ES-I3 (cell line): Measurements from ENCODE around the gene TNFSF13.

Experiments used
- H3K36me3 ChIP-seq: 2 replicates; pipeline ENCODE4 v1.6.1; 2013; ENCODE audit warnings: mild to moderate bottlenecking, low read length, control low read depth, moderate library complexity; ENCODE audit not compliant: insufficient read depth
- H3K4me1 ChIP-seq: 2 replicates; pipeline ENCODE4 v1.6.1; 2013; ENCODE audit warnings: mild to moderate bottlenecking, control low read depth, low read length; ENCODE audit not compliant: insufficient read depth
- H3K9ac ChIP-seq: 2 replicates; pipeline ENCODE4 v1.6.1; 2013; ENCODE audit warnings: low read depth, mild to moderate bottlenecking, low read length, moderate library complexity
- H3K9me3 ChIP-seq: 2 replicates; pipeline ENCODE4 v1.6.1; 2013; ENCODE audit warnings: mild to moderate bottlenecking, low read length, moderate library complexity; ENCODE audit not compliant: control insufficient read depth, insufficient read depth

The TNFSF13 gene

DNA sequence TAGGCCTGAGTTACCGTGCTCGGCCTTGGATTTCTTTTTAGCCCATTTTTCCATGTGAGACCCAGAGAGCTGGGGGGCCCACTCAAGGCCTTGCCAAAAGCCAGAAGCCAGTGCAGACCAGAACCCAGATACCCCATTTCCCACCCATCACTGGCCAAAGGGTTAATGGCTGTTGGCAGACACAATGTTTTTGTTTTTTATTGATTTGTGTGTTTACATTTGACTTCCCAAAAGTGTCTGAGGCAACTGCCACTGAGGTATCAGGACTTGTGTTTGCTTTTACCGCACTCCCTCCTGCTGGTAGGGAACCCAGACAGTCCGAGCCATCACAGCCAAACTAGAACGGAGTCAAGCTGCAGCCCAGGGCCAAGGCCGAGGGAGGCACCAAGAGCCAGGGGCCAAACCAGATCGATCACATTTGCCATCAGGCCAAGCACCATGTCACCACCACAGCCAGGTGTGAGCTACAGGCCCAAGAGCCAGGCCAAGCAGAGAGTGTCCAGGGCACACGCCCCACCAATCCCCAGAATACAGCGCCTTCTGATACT lies 17.4 kb upstream of the TNFSF13 start:
- H3K36me3 ChIP-seq, result no peaks in the 10 kb centered on the region
- H3K4me1 ChIP-seq, result no peaks in the 10 kb centered on the region
- no peak overlapping the region for H3K9ac ChIP-seq
- no peaks in the 10 kb centered on the region for H3K9me3 ChIP-seq

DNA sequence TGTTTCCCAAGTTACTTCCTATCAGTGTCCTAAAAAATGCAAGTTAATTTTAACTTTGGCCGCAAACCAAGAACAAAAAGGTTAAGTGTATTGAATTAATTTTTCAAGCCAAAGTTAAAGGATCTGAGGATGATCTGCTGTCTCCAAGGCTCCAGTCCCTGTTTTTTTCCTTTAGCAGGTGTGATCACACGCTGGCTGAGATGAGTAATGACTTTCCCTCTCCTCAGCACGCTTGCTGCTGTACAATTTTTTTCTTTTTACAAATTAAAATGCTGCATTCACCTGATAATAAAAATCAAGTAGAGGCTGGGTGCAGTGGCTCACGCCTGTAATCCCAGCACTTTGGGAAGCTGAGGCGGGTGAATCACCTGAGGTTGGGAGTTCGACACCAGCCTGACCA lies 13.6 kb upstream of the TNFSF13 start:
- Histone ChIP-seq H3K9ac (no peak overlapping the region), H3K4me1 (no peaks in the 10 kb centered on the region), H3K36me3 (no peaks in the 10 kb centered on the region), H3K9me3 (no peaks in the 10 kb centered on the region)

DNA sequence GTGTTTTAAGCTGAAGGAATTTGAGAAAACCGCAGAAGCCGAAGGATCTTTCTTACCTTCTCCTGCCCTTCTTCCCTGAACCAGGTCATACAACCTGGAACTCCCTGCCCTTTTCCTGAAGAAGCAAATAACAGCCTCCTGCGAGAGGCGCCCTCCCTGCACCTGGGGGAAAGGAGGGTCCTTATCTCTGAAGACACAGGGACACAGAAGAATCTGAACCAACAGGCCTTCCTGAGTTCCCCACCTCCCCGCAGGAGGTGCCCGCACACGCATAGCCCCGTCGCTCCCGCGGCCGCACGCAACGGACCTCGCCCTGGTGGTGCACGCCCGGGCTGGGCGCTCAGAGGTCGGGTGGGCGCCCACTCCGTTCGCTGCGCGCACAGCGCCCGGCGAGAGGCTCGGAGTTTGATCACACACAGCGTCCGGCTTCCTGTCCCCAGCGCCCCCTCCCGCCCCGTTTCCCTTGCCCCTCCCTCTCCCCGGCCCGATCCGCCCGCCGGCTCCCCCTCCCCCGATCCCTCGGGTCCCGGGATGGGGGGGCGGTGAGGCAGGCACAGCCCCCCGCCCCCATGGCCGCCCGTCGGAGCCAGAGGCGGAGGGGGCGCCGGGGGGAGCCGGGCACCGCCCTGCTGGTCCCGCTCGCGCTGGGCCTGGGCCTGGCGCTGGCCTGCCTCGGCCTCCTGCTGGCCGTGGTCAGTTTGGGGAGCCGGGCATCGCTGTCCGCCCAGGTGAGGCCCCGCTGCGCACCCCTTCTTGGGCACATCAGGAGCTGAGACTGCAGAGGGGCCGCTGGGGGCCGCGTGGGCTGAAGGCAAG lies 9.8 kb upstream of the TNFSF13 start, which contains the start of gene TNFSF12:
TNFSF12 (plus strand) TSS at position 474 of the 816 bp plus-strand sequence; CDS start at position 570, 96 bp downstream.
- H3K36me3 ChIP-seq, result no peaks in the 10 kb centered on the region
- H3K9me3 ChIP-seq, result no peaks in the 10 kb centered on the region
- H3K4me1 ChIP-seq, result no peaks in the 10 kb centered on the region
- peak within 1 kb of the TSS; percentile 84 for H3K9ac ChIP-seq

DNA sequence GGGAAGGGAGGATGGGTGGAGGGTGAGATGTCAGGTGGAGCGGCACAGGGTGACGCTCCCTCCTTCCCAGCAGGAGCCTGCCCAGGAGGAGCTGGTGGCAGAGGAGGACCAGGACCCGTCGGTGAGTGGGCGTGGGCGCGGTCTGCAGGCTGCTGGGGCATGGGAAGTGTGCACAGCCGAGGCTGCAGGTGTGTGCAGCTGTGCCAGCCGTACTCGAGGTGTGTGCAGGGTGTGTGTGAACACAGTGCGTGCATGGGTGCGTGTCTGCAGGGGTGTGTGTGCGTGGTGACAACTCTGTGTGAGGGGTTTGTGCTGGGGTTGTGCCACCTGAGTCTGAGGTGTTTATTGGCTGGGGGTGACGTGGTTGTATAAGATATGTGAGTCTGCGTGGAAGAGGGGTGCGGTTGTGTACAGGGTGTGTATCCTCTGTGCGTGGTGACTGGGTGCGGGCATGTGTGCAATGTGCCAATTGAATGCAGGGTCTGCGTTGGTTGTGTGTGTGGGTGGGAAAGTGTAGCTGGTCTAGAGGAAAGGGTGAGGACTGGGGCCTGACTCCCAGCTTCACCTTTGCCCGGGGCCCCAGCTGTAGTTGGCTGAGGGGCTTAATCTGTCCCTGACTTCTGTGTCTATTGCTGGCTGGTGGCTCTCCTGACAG lies 9.0 kb upstream of the TNFSF13 start:
- no peaks in the 10 kb centered on the region for H3K9me3 ChIP-seq
- no peaks in the 10 kb centered on the region for H3K4me1 ChIP-seq
- H3K36me3 ChIP-seq, result no peaks in the 10 kb centered on the region
- peak overlapping the region; percentile 84; the same call in 1 of the 2 replicates for H3K9ac ChIP-seq

DNA sequence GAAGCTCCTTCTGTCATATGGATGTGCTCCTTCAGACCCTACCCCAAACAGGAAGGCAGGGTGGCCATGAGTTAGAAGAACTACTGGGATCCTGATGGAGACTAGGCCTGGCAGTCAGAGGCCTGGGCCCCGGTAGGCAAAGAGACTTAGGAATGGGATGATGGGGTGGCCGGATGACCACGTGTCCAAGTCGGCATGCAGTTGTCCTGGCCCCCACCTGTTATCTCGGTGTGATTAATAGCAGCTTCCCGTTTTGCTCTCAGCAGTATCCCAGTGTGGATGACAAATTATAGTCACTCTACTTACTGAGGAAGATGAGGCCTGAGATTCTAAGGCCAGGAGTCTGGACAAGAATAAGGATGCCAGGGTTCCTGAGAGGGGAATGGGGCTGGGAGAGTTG lies 8.2 kb upstream of the TNFSF13 start:
- no peaks in the 10 kb centered on the region for H3K9me3 ChIP-seq
- H3K9ac ChIP-seq, result no peak overlapping the region
- H3K36me3 ChIP-seq, result no peaks in the 10 kb centered on the region
- no peaks in the 10 kb centered on the region for H3K4me1 ChIP-seq

DNA sequence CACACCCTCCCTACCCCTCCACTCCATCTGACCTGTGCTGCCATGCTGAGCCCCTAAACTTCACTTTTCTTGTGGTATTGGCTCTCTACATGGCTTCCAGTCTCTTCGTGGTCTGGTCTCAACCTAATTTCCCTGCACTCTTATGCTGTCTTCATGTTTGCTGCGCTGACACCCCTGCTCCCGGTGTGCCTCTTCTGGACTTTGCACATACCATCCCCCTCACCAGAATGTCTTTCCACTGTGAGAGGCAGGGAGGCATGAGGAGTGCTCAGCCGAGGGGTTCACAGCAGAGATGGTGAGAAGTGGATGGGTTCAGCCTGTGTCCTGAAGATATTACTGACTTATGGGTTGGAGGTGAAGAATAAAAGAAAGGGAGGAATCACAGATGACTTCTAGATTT lies 7.2 kb upstream of the TNFSF13 start:
- H3K9me3 ChIP-seq, result no peaks in the 10 kb centered on the region
- H3K4me1 ChIP-seq, result no peaks in the 10 kb centered on the region
- no peak overlapping the region for H3K9ac ChIP-seq
- H3K36me3 ChIP-seq, result no peaks in the 10 kb centered on the region

DNA sequence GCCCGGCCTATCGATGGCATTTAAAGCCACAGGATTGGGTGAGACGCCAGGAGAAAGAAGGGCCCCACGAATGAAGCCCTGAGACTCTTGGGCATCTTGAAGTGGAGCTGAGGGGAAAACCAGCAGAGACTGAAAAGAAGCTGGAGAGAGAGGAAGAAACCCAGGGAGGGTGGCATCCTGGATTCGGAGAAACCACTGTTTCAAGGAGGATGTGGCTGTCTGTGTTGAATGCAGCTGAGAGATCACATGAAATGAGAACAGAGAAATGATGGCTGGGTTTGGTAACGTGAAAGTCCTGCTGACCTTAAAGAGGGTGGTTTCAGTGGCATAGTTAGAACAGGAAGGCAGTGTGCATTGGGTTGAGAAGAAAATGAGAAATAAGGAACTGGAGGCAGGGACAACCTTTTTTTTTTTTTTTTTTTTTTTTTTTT lies 5.9 kb upstream of the TNFSF13 start:
- H3K9ac ChIP-seq, result no peak overlapping the region
- no peaks in the 10 kb centered on the region for H3K36me3 ChIP-seq
- no peaks in the 10 kb centered on the region for H3K9me3 ChIP-seq
- H3K4me1 ChIP-seq, result peaks cover 3% of the 10 kb centered on the region; the same call in 1 of the 2 replicates

DNA sequence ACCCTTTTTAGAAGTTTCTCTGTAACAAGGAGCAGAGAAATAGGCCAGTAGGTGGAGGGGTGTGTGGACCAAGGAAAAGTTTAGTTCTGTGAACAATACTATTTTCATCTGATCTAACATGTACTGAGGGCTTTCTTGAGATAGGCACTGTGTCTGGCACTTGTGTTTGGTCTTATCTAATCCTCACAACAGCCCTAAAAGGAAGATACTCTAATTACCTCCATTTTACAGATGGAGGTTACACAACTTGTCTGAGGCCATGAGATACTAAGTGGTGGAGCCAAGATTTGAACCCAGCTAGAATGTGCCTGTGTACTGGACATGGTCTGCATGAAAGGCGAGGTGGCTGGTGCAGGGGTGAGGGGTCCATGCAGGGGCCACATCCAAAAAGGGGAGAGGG lies 5.2 kb upstream of the TNFSF13 start:
- peaks cover 6% of the 10 kb centered on the region; the same call in 1 of the 2 replicates for H3K4me1 ChIP-seq
- no peak overlapping the region for H3K9ac ChIP-seq

DNA sequence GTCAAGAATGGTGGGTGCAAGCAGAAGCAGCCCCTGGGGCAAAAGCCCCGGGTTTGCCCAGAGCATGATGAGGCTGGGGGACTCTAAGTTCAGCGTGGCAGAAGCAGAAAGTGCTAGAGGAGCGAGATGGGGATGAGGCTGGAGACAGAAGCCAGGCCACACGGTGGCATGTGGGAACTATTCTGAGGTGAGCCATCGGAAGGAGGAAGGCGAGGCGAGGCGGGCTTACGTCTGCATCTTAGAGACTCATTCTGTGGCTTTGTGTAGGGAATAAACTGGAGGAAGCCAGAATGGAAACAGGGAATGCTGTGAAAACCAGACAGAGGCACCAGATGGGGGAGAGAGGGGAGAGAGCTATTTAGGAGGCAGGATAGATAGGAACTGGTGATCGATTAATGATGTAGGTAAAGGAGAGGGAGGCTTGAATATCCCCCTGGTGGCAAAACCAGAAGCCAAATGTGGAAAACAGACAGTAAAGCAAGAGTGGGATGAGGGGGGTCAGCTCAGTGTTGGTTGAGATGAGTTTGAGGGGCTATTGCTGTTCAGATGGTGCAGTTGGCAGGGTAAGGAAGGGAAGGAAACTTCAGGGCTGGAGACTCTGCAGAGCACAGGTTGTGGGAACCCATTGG lies 3.1 kb upstream of the TNFSF13 start:
- no peaks in the 10 kb centered on the region for H3K9me3 ChIP-seq
- H3K9ac ChIP-seq, result no peak overlapping the region
- peaks cover 12% of the 10 kb centered on the region for H3K4me1 ChIP-seq
- H3K36me3 ChIP-seq, result no peaks in the 10 kb centered on the region

More for the DNA sequence above, 5.2 kb upstream of the TNFSF13 start:
- H3K36me3 ChIP-seq, result no peaks in the 10 kb centered on the region
- no peaks in the 10 kb centered on the region for H3K9me3 ChIP-seq

DNA sequence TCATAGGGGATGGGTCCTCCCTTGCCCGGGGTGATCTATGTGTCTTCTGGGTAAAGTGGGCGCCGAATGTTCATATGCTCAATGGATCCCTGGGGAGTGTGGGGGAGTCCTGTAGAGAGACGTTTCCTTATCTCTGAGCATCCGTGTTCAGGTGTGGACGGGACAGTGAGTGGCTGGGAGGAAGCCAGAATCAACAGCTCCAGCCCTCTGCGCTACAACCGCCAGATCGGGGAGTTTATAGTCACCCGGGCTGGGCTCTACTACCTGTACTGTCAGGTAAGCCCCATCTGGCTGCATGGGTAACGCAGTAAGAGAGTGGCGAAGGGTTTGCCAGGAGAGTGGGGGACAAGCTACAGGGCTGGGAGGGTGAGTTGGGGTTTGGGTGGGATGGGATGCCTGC lies 1.9 kb upstream of the TNFSF13 start:
- Histone ChIP-seq H3K9me3 (no peaks in the 10 kb centered on the region), H3K4me1 (peaks cover 12% of the 10 kb centered on the region), H3K36me3 (no peaks in the 10 kb centered on the region), H3K9ac (no peak overlapping the region)

DNA sequence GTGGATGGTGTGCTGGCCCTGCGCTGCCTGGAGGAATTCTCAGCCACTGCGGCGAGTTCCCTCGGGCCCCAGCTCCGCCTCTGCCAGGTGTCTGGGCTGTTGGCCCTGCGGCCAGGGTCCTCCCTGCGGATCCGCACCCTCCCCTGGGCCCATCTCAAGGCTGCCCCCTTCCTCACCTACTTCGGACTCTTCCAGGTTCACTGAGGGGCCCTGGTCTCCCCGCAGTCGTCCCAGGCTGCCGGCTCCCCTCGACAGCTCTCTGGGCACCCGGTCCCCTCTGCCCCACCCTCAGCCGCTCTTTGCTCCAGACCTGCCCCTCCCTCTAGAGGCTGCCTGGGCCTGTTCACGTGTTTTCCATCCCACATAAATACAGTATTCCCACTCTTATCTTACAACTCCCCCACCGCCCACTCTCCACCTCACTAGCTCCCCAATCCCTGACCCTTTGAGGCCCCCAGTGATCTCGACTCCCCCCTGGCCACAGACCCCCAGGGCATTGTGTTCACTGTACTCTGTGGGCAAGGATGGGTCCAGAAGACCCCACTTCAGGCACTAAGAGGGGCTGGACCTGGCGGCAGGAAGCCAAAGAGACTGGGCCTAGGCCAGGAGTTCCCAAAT lies 1.3 kb upstream of the TNFSF13 start:
- no peaks in the 10 kb centered on the region for H3K9me3 ChIP-seq
- H3K4me1 ChIP-seq, result peaks cover 12% of the 10 kb centered on the region
- H3K36me3 ChIP-seq, result no peaks in the 10 kb centered on the region
- peak overlapping the region; percentile 39; the same call in 1 of the 2 replicates for H3K9ac ChIP-seq

DNA sequence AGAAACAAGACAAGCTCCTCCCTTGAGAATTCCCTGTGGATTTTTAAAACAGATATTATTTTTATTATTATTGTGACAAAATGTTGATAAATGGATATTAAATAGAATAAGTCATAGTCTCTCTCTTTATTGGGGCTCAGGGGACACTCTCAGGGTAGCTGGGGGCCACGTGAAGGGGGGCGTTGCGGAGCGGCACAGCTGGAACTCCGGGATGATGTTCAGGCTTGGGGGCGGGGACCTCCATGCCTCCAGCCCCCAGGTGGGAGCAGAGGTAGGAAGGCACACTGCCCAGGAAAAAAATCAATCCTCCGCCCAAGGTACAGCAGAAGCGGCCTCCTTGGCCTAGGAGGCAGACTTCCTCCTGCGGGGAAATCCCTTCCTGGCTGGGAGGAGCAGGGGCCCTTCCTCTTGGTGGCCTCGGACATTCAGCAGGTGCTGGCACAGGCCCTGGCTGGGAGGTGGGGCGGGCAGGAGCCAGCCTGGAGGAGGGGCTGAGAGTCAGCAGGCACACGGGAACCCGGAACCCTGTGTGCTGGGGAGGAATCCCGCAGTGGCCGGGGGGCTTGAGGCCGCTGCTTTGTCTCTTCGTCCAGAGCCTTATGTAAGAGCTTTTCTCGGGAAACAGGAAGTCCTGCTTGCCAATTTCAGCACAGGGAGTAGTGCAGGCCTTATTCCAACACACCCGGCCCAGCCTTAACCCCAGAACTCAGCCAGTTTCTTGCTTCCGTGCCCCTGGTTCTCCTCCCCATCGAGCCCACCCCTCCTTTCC lies 591 bp upstream of the TNFSF13 start:
- no peaks in the 10 kb centered on the region for H3K36me3 ChIP-seq
- H3K4me1 ChIP-seq, result peaks cover 17% of the 10 kb centered on the region
- H3K9ac ChIP-seq, result peak overlapping the region; percentile 39
- no peaks in the 10 kb centered on the region for H3K9me3 ChIP-seq

DNA sequence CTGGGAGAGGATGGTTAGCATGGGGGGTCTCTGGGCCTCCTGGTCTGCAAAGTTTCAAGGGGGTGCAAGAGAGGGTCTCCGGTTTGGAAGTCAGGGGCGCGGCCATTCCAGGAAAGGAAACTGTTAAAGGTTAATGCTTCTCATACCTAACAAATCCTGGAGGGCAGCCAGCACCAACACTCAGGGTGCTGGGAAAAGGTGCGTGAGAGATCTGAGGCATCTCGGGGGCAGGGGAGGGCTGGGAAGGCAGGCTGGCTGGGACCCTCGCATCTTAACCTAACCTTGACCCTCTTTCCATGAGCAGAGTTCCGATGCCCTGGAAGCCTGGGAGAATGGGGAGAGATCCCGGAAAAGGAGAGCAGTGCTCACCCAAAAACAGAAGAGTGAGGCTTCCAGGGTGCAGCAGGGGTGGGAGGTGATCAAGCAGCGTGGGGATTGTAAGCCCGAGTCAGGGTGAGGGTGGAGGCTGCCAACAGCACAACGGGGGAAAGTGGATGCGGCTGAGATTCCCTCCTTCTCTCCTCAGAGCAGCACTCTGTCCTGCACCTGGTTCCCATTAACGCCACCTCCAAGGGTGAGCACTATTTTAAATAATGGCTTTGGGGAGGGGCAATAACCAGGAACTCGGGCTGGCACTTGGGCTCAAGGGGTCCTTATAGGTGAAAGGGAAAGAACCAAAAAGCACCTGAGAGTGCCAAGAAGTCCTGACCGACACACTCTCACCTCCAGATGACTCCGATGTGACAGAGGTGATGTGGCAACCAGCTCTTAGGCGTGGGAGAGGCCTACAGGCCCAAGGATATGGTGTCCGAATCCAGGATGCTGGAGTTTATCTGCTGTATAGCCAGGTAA lies 996 bp downstream of the TNFSF13 start:
- Histone ChIP-seq H3K36me3 (peaks cover 8% of the 10 kb centered on the region), H3K9me3 (no peaks in the 10 kb centered on the region), H3K4me1 (peaks cover 17% of the 10 kb centered on the region), H3K9ac (peak overlapping the region; percentile 35; the same call in 1 of the 2 replicates)
